ENCODE results near the gene ZNF627.
"Not testable (repeated sequence)": the region's sequence is repeated elsewhere in the genome, so short reads cannot be mapped to it uniquely, and the experiment has no call there.

Gene ZNF627
- long read RNA-seq, donor 1, transcript ZNF627-201 (4 exons, 2,840 nt), result major isoform, 22 of 24 reads
- long read RNA-seq, donor 1, partial matches to known transcripts, result 0 of 24 reads
- long read RNA-seq, donor 1, other reads (novel, unspliced or antisense), result 0 of 24 reads
- long read RNA-seq, donor 2, transcript ZNF627-201 (4 exons, 2,840 nt), result major isoform, 9 of 9 reads
- long read RNA-seq, donor 2, partial matches to known transcripts, result 0 of 9 reads
- long read RNA-seq, donor 2, other reads (novel, unspliced or antisense), result 0 of 9 reads
- long read RNA-seq, donor 3, transcript ZNF627-201 (4 exons, 2,840 nt), result major isoform, 12 of 13 reads
- long read RNA-seq, donor 3, partial matches to known transcripts, result 0 of 13 reads
- long read RNA-seq, donor 3, other reads (novel, unspliced or antisense), result 0 of 13 reads
- long read RNA-seq, donor 4, transcript ZNF627-201 (4 exons, 2,840 nt), result major isoform, 14 of 14 reads
- long read RNA-seq, donor 4, partial matches to known transcripts, result 0 of 14 reads
- long read RNA-seq, donor 4, other reads (novel, unspliced or antisense), result 0 of 14 reads
- long read RNA-seq, donor 5, transcript ZNF627-201 (4 exons, 2,840 nt), result major isoform, 10 of 10 reads
- long read RNA-seq, donor 5, partial matches to known transcripts, result 0 of 10 reads
- long read RNA-seq, donor 5, other reads (novel, unspliced or antisense), result 0 of 10 reads
- long read RNA-seq, donor 6, transcript ZNF627-201 (4 exons, 2,840 nt), result major isoform, 13 of 13 reads
- long read RNA-seq, donor 6, partial matches to known transcripts, result 0 of 13 reads
- long read RNA-seq, donor 6, other reads (novel, unspliced or antisense), result 0 of 13 reads
- long read RNA-seq, donor 7, result 0 reads
- long read RNA-seq, donor 8, transcript ZNF627-201 (4 exons, 2,840 nt), result major isoform, 13 of 13 reads
- long read RNA-seq, donor 8, partial matches to known transcripts, result 0 of 13 reads
- long read RNA-seq, donor 8, other reads (novel, unspliced or antisense), result 0 of 13 reads

- peak; percentile 99 for DNase-seq
These were observed at the start of gene ZNF627 for GRCh38 chr19:11597202-11598102. TSS of gene ZNF627 (plus strand) at chr19:11597483. CDS start at chr19:11597628, 145 bp downstream.

GRCh38 chr19:11547929-11548700 is 49.2 kb upstream of the ZNF627 start:
- DNase-seq, result no peak

- no peak for DNase-seq
These were observed 47.8 kb upstream of the ZNF627 start for GRCh38 chr19:11549386-11549953.

- DNase-seq, result no peak
These were observed 47.0 kb upstream of the ZNF627 start for GRCh38 chr19:11550265-11550664.

GRCh38 chr19:11551603-11552235 is 45.6 kb upstream of the ZNF627 start:
- no peak for DNase-seq

- DNase-seq, result no peak
These were observed 44.5 kb upstream of the ZNF627 start for GRCh38 chr19:11552666-11553372.

- DNase-seq, result no peak
These were observed 43.1 kb upstream of the ZNF627 start for GRCh38 chr19:11554160-11554559.

- DNase-seq, result no peak
These were observed 42.0 kb upstream of the ZNF627 start for GRCh38 chr19:11555246-11555645.

- no peak for DNase-seq
These were observed 40.5 kb upstream of the ZNF627 start for GRCh38 chr19:11556634-11557420.

- DNase-seq, result peak; percentile 90
These were observed 38.1 kb upstream of the ZNF627 start, which contains the start of gene ELOF1 for GRCh38 chr19:11558881-11559828. TSS of gene ELOF1 (minus strand) at chr19:11559230. CDS start at chr19:11554347, 4,883 bp downstream.

- DNase-seq, result peak; percentile 36
These were observed 36.8 kb upstream of the ZNF627 start for GRCh38 chr19:11560404-11561051.

GRCh38 chr19:11563532-11563931 is 33.8 kb upstream of the ZNF627 start:
- DNase-seq, result no peak

- not testable (repeated sequence) for DNase-seq
These were observed 33.0 kb upstream of the ZNF627 start for GRCh38 chr19:11564082-11564807.

GRCh38 chr19:11565649-11565980 is 31.7 kb upstream of the ZNF627 start:
- DNase-seq, result not testable (repeated sequence)

- DNase-seq, result no peak
These were observed 31.1 kb upstream of the ZNF627 start for GRCh38 chr19:11566164-11566563.

- DNase-seq, result no peak
These were observed 27.2 kb upstream of the ZNF627 start for GRCh38 chr19:11570039-11570462.

Measured in right kidney (tissue), 9 donors.